ENCODE measurements around the gene DCAF10. TPM values are rescaled to one million over a fixed set of nuclear protein-coding genes. Genes with fewer than 3 reads are reported as not detected.

DCAF10 gene
- total RNA-seq, 1 donor from 2014 or later: 14.9 TPM

DNA sequence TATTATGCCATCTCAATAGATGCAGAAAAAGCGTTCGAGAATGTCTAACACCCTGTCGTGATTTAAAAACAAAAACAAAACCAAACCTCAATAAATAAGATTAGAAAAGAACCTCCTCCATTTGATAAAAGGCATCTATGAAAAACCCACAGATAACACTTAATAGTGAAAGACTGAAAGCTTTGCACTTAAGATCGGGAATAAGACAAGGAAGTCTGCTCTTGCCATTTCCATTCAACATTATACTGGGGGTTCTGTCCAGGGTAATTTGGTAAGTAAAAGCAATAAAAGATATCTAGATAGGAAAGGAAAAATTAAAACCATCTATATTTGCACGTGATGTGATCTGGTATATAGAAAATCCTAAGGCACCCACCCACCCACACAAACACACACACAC is 8.5 kb upstream of the DCAF10 start:
- H3K27ac Mint-ChIP-seq (ENCODE audit: unreplicated experiment): no peak overlapping the region
- H3K36me3 Mint-ChIP-seq (ENCODE audit: low read depth, unreplicated experiment): no peaks in the 10 kb centered on the region
- no peaks in the 10 kb centered on the region for H3K4me1 Mint-ChIP-seq (ENCODE audit: unreplicated experiment)

DNA sequence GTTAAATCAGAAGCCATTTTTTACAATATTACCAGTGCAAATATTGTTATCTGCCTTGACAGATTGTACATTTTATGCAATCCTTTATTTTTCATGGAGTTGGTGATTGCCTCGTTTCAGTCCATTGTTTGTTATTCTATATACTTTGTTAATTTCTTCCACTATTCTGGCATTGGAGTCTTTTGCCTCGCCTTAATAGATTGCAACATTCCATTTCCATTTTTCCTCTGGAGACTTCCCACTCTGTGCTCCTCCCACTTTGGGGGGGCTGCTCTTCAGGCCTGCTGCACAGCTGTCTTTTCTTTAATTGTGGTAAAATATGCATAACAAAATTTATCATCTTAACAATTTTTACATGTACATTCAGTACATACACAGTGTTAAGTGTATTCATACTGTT is 4.4 kb upstream of the DCAF10 start:
- H3K4me3 Mint-ChIP-seq (ENCODE audit: unreplicated experiment): no peak overlapping the region
- no peak for DNase-seq (ENCODE audit: low spot score)
- TF ChIP-seq, protein P1, sequence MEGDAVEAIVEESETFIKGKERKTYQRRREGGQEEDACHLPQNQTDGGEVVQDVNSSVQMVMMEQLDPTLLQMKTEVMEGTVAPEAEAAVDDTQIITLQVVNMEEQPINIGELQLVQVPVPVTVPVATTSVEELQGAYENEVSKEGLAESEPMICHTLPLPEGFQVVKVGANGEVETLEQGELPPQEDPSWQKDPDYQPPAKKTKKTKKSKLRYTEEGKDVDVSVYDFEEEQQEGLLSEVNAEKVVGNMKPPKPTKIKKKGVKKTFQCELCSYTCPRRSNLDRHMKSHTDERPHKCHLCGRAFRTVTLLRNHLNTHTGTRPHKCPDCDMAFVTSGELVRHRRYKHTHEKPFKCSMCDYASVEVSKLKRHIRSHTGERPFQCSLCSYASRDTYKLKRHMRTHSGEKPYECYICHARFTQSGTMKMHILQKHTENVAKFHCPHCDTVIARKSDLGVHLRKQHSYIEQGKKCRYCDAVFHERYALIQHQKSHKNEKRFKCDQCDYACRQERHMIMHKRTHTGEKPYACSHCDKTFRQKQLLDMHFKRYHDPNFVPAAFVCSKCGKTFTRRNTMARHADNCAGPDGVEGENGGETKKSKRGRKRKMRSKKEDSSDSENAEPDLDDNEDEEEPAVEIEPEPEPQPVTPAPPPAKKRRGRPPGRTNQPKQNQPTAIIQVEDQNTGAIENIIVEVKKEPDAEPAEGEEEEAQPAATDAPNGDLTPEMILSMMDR (IDR thresholded peaks at IDR 0.05; ENCODE audit: unreplicated experiment): no peak
- H3K36me3 Mint-ChIP-seq (ENCODE audit: low read depth, unreplicated experiment): no peaks in the 10 kb centered on the region
- H3K27me3 Mint-ChIP-seq (ENCODE audit: unreplicated experiment): peaks cover 1% of the 10 kb centered on the region
- H3K4me1 Mint-ChIP-seq (ENCODE audit: unreplicated experiment): peaks cover 2% of the 10 kb centered on the region
- no peak overlapping the region for H3K27ac Mint-ChIP-seq (ENCODE audit: unreplicated experiment)
- no peaks in the 10 kb centered on the region for H3K9me3 Mint-ChIP-seq (ENCODE audit: unreplicated experiment)

More for the DNA sequence above, 8.5 kb upstream of the DCAF10 start:
- DNase-seq (ENCODE audit: low spot score): no peak
- Mint-ChIP-seq H3K4me3 (ENCODE audit: unreplicated experiment) (no peak overlapping the region), H3K9me3 (ENCODE audit: unreplicated experiment) (no peaks in the 10 kb centered on the region), H3K27me3 (ENCODE audit: unreplicated experiment) (no peaks in the 10 kb centered on the region)
- TF ChIP-seq, protein P1 (IDR thresholded peaks at IDR 0.05; ENCODE audit: unreplicated experiment): no peak

- Mint-ChIP-seq H3K27ac (ENCODE audit: unreplicated experiment) (no peak overlapping the region), H3K27me3 (ENCODE audit: unreplicated experiment) (peaks cover 1% of the 10 kb centered on the region), H3K9me3 (ENCODE audit: unreplicated experiment) (no peaks in the 10 kb centered on the region), H3K36me3 (ENCODE audit: low read depth, unreplicated experiment) (no peaks in the 10 kb centered on the region), H3K4me1 (ENCODE audit: unreplicated experiment) (peaks cover 17% of the 10 kb centered on the region), H3K4me3 (ENCODE audit: unreplicated experiment) (no peak overlapping the region)
- DNase-seq (ENCODE audit: low spot score): no peak
- TF ChIP-seq, protein P1 (IDR thresholded peaks at IDR 0.05; ENCODE audit: unreplicated experiment): no peak
Measured at GRCh38 chr9:37798677-37799076, 1.9 kb upstream of the DCAF10 start.

- DNase-seq (ENCODE audit: low spot score): peak; percentile 54
- H3K36me3 Mint-ChIP-seq (ENCODE audit: low read depth, unreplicated experiment): no peaks in the 10 kb centered on the region
Measured at GRCh38 chr9:37801287-37801850, 772 bp downstream of the DCAF10 start.

More at GRCh38 chr9:37801287-37801850, 772 bp downstream of the DCAF10 start:
- H3K4me1 Mint-ChIP-seq (ENCODE audit: unreplicated experiment): peaks cover 17% of the 10 kb centered on the region
- TF ChIP-seq, protein P1 (IDR thresholded peaks at IDR 0.05; ENCODE audit: unreplicated experiment): no peak
- peaks cover 1% of the 10 kb centered on the region for H3K27me3 Mint-ChIP-seq (ENCODE audit: unreplicated experiment)
- peak overlapping the region; percentile 48 for H3K27ac Mint-ChIP-seq (ENCODE audit: unreplicated experiment)
- peak overlapping the region; percentile 95 for H3K4me3 Mint-ChIP-seq (ENCODE audit: unreplicated experiment)
- no peaks in the 10 kb centered on the region for H3K9me3 Mint-ChIP-seq (ENCODE audit: unreplicated experiment)

Data from endothelial cell (in vitro differentiated cells).